ENCODE results near the gene GADD45G. TPM values are rescaled to one million over a fixed set of nuclear protein-coding genes. Genes with fewer than 3 reads are reported as not detected.

The GADD45G gene
- polyA plus RNA-seq, 1 donor from 2014 or later = 161 TPM

DNA sequence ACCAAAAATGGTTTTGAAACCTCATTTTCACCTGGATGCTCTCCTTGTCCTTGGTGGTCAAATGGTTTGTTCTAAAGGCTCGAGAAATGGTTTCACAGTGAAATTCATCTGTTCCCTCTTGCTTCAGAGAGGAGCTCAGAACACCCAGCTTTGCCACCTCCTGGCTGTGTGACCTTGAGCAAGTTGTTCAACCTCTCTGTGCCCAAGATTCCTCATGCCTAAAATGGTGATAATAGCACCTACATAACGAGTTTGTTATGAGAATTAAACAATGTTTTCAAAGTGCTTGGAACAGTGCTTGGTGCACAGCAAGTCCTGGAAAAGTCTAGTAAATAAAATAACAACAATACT is 6.5 kb upstream of the GADD45G start:
- no peaks in the 10 kb centered on the region for H3K36me3 ChIP-seq (ENCODE audit: insufficient read depth, low read length)
- no peaks in the 10 kb centered on the region for H3K79me2 ChIP-seq (replicated peaks; ENCODE audit: insufficient read depth, low read length)
- no peak overlapping the region for H3K9ac ChIP-seq (ENCODE audit: low read length)
- no peak overlapping the region for H3K27ac ChIP-seq (ENCODE audit: low read length)
- no peaks in the 10 kb centered on the region for H3K9me2 ChIP-seq (ENCODE audit: insufficient read depth, low read length)
- H3F3A ChIP-seq (ENCODE audit: insufficient read depth, low read length, poor library complexity, severe bottlenecking) = peaks cover 3% of the 10 kb centered on the region
- H2AFZ ChIP-seq (ENCODE audit: low read depth, low read length) = no peak overlapping the region
- H3K4me2 ChIP-seq (ENCODE audit: low read length) = no peak overlapping the region
- no peaks in the 10 kb centered on the region for H3K27me3 ChIP-seq (ENCODE audit: insufficient read depth, low read depth, low read length)
- no peak overlapping the region for H3K4me3 ChIP-seq (ENCODE audit: low read length)
- no peaks in the 10 kb centered on the region for H3K9me3 ChIP-seq (ENCODE audit: low read length)
- TF ChIP-seq, protein P1, sequence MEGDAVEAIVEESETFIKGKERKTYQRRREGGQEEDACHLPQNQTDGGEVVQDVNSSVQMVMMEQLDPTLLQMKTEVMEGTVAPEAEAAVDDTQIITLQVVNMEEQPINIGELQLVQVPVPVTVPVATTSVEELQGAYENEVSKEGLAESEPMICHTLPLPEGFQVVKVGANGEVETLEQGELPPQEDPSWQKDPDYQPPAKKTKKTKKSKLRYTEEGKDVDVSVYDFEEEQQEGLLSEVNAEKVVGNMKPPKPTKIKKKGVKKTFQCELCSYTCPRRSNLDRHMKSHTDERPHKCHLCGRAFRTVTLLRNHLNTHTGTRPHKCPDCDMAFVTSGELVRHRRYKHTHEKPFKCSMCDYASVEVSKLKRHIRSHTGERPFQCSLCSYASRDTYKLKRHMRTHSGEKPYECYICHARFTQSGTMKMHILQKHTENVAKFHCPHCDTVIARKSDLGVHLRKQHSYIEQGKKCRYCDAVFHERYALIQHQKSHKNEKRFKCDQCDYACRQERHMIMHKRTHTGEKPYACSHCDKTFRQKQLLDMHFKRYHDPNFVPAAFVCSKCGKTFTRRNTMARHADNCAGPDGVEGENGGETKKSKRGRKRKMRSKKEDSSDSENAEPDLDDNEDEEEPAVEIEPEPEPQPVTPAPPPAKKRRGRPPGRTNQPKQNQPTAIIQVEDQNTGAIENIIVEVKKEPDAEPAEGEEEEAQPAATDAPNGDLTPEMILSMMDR (IDR thresholded peaks at IDR 0.05; ENCODE audit: poor library complexity, severe bottlenecking) = no peak
- TF ChIP-seq EP300 (conservative IDR thresholded peaks at IDR 0.05; ENCODE audit: poor library complexity, severe bottlenecking) (no peak), POLR2AphosphoS5 (IDR thresholded peaks at IDR 0.05) (no peak), MXI1 (conservative IDR thresholded peaks at IDR 0.05; ENCODE audit: poor library complexity, severe bottlenecking) (no peak), TAF1 (IDR thresholded peaks at IDR 0.05; ENCODE audit: low read depth) (no peak), EZH2 (IDR thresholded peaks at IDR 0.05; ENCODE audit: borderline replicate concordance, insufficient read depth, low read length, poor library complexity, severe bottlenecking) (no peak), RAD21 (conservative IDR thresholded peaks at IDR 0.05) (no peak), SMC3 (conservative IDR thresholded peaks at IDR 0.05; ENCODE audit: poor library complexity) (no peak)
- TF ChIP-seq, protein P2, sequence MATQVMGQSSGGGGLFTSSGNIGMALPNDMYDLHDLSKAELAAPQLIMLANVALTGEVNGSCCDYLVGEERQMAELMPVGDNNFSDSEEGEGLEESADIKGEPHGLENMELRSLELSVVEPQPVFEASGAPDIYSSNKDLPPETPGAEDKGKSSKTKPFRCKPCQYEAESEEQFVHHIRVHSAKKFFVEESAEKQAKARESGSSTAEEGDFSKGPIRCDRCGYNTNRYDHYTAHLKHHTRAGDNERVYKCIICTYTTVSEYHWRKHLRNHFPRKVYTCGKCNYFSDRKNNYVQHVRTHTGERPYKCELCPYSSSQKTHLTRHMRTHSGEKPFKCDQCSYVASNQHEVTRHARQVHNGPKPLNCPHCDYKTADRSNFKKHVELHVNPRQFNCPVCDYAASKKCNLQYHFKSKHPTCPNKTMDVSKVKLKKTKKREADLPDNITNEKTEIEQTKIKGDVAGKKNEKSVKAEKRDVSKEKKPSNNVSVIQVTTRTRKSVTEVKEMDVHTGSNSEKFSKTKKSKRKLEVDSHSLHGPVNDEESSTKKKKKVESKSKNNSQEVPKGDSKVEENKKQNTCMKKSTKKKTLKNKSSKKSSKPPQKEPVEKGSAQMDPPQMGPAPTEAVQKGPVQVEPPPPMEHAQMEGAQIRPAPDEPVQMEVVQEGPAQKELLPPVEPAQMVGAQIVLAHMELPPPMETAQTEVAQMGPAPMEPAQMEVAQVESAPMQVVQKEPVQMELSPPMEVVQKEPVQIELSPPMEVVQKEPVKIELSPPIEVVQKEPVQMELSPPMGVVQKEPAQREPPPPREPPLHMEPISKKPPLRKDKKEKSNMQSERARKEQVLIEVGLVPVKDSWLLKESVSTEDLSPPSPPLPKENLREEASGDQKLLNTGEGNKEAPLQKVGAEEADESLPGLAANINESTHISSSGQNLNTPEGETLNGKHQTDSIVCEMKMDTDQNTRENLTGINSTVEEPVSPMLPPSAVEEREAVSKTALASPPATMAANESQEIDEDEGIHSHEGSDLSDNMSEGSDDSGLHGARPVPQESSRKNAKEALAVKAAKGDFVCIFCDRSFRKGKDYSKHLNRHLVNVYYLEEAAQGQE (IDR thresholded peaks at IDR 0.05; ENCODE audit: borderline replicate concordance) = no peak
- H4K20me1 ChIP-seq (ENCODE audit: insufficient read depth) = no peaks in the 10 kb centered on the region

DNA sequence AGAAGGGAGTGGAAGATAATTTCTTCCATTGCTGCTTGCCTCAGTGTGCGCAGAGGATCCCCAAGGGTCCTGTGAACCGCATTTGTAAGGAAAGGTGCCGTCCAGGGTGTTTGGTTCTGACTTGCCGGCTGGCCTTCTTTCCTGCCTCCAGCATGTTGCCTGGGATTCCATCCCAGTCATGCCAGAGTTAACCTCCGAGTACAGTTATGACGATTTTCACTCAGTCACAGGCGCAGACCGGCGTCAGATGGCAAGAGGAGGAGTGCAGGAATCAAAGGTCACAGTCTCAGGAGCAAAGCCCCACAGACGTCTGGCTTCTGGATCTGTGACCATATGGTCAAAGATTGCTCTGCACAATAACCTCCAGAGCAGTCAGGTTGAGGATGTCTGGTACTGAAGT is 5.9 kb upstream of the GADD45G start:
- no peak overlapping the region for H3K9ac ChIP-seq (ENCODE audit: low read length)
- no peaks in the 10 kb centered on the region for H3K27me3 ChIP-seq (ENCODE audit: insufficient read depth, low read depth, low read length)
- TF ChIP-seq RAD21 (conservative IDR thresholded peaks at IDR 0.05) (no peak), EP300 (conservative IDR thresholded peaks at IDR 0.05; ENCODE audit: poor library complexity, severe bottlenecking) (no peak), SMC3 (conservative IDR thresholded peaks at IDR 0.05; ENCODE audit: poor library complexity) (no peak), TAF1 (IDR thresholded peaks at IDR 0.05; ENCODE audit: low read depth) (no peak), POLR2AphosphoS5 (IDR thresholded peaks at IDR 0.05) (no peak), EZH2 (IDR thresholded peaks at IDR 0.05; ENCODE audit: borderline replicate concordance, insufficient read depth, low read length, poor library complexity, severe bottlenecking) (no peak), MXI1 (conservative IDR thresholded peaks at IDR 0.05; ENCODE audit: poor library complexity, severe bottlenecking) (no peak)
- TF ChIP-seq, protein P1 (IDR thresholded peaks at IDR 0.05; ENCODE audit: poor library complexity, severe bottlenecking) = no peak
- TF ChIP-seq, protein P2 (IDR thresholded peaks at IDR 0.05; ENCODE audit: borderline replicate concordance) = no peak
- H3K36me3 ChIP-seq (ENCODE audit: insufficient read depth, low read length) = no peaks in the 10 kb centered on the region
- H4K20me1 ChIP-seq (ENCODE audit: insufficient read depth) = no peaks in the 10 kb centered on the region
- no peaks in the 10 kb centered on the region for H3K9me3 ChIP-seq (ENCODE audit: low read length)
- no peak overlapping the region for H3K27ac ChIP-seq (ENCODE audit: low read length)
- no peaks in the 10 kb centered on the region for H3K79me2 ChIP-seq (replicated peaks; ENCODE audit: insufficient read depth, low read length)
- no peak overlapping the region for H3K4me2 ChIP-seq (ENCODE audit: low read length)
- H3F3A ChIP-seq (ENCODE audit: insufficient read depth, low read length, poor library complexity, severe bottlenecking) = peaks cover 5% of the 10 kb centered on the region
- no peak overlapping the region for H2AFZ ChIP-seq (ENCODE audit: low read depth, low read length)
- no peaks in the 10 kb centered on the region for H3K9me2 ChIP-seq (ENCODE audit: insufficient read depth, low read length)
- H3K4me3 ChIP-seq (ENCODE audit: low read length) = no peak overlapping the region
